ENCODE results near the gene MOCS1.

The MOCS1 gene

DNA sequence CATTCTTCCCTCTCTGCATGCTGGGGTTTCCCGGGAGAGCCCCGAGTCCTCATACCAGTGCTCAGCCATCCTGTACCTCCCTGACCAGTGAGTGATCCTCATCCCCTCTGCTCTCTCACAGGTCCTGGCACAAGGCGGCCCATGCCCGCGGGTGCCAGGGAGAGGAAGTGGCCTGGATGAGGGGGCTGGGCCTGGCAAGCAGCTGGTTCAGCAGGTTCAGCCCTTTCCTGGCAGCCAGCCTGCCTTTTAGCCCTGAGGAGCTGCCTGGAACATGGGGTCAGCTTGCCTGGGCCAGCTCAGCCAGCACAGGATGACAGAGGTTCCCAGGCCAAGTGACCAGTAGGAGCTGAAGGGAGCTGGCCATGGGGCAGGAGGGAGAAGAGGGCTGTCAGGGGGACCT is 10.9 kb downstream of the MOCS1 start:
- no peak for FAIRE-seq

DNA sequence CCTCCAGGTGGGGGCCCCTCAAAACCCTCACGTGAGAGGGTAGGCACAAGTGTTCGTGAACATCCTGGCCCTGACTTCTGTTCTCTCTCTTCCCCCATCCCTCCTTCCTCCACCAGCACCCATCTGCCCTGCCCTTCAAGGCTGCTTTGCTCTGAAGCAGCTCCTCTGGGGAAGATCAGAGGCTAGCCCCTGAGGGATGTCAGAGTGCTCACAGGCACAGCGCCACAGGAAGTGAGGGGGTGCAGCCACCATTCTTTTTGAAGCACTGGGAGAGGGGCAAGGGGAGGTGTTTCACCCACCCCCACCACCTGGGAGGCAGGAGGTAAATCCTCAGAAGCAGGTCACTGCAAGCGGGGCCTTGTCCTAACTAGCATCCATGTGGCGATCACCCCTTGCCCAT is 11.4 kb downstream of the MOCS1 start:
- no peak for FAIRE-seq

DNA sequence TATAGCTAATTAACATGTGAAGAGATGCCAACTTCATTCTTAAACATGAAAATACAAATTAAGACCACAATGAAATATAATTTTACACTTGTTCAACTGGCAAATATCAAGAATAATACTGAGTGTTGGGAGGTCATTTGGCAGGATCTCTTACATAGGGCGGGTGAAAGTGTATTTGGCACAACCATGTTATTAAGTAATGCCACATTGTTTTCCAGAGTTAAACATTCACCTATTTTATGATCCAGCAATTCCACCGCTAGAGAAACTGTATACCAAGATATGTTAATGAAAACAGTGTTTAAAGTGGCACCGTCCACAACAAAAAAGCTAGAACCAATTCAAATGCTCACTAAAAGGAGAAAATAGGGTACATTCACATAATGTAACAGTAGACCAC is 14.1 kb downstream of the MOCS1 start:
- no peak for FAIRE-seq

DNA sequence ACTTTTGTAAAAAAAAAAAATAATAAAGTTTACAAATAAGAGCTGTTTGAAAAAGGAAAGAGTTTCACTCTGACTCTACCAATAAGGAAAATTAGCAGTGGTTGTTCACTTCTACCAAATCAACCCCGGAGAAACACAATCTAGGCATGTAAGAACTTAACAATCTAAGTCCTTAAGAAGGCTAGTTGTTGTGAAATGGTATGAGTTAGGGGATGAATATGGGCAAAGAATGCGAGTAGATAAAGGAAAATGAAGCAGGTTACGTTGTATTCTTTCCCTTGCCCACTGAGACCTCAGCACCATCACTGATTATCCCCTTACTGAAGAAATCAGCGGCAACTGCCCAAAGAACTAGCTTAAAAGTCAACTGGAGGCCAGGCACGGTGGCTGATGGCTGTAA is 15.4 kb downstream of the MOCS1 start:
- no peak for FAIRE-seq

DNA sequence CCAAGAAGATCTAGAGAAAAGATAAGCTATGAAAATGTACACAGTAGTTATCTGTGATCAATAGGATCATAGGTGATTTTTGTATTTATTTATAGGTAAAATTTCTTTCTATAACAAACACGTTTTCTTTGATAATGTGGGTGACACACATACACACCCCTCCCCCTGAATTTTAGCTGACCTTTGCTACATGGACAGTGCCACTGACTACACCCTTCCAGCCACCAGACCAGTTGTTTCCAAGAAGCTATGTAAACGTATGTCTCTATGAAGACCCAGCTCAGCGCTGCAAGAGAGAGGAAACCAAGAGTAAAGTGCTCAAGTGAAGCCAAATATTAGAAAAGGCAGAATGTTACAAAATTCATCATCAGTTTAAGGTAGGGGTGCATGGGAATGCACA is 16.3 kb downstream of the MOCS1 start:
- FAIRE-seq: no peak

DNA sequence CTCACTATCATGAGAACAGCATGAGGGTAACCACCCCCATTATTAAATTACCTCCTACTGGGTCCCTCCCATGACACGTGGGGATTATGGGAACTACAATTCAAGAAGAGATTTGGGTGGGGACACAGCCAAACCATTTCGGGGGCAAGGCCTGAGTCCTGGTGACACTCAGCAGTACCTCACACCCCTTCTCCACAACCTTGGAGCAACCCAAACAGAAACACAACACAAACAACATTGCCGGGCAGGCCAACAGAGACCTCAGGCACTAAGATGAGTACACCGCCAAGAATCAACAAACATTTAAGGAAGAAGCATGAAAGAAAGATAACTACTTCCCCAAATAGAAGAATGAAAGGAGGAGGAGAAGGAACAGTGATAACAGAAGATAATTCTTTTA is 16.9 kb downstream of the MOCS1 start:
- no peak for FAIRE-seq

DNA sequence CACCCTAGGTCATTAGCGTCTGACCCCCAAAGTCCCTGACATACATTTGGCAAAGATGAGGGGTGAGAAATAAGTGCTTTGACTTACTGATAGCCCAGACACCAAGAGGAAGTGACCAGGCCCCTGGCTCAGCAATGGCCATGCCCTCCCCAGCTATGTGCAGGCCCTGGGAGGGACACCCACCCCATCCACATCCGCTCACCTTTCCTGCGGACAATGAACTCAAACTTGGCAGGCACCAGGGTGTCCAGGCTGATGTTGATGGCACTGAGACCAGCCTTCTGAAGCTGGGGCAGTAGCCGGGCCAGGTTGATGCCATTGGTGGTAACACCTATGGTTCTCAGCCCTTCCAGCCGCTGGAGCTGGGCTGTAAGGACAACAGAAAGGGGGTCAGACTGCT is 18.4 kb downstream of the MOCS1 start:
- FAIRE-seq: no peak

DNA sequence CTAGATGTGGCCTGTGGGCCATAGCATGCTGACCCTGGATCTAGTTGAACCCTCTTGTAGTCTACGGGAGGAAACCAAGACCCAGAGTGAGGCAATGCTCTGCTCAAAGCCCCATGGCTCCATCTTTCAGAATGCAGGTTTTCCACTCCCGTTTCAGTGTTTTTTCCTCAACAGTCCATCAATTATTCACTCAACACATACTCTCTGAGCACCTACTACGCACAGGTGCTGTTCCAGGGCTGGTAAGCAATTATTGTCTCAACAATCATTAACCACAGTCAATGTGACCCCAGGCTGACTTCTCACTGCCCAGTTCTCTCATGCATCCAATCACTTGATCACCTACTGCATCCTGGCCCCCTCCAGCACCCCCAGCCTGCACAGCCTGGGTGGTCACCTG is 20.0 kb downstream of the MOCS1 start:
- no peak for FAIRE-seq

DNA sequence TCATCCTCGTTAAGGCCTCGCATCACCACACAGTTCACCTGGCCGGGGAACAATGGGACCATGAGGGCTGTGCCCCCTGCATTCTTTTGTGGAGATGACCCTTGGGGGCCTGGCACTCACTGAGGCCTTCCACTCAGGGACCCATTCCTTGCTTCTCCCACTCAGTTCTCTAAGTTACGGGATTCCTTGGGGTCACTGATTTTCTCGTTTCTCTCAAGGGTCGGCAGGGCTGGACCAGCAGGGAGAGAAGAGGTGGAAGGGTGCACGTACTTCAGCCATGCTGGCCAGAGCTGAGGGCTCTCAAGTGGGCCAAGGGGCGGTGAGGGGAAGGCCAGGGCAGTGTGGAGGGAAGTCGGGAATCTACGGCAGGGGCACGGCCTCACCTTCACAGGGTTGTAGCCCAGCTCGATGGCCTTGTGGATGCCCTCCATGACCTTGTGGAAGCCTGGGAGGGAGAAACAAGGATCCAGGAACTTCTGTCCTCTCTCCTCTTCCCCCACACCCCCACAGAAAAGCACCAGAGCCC is 20.8 kb downstream of the MOCS1 start:
- FAIRE-seq: no peak

DNA sequence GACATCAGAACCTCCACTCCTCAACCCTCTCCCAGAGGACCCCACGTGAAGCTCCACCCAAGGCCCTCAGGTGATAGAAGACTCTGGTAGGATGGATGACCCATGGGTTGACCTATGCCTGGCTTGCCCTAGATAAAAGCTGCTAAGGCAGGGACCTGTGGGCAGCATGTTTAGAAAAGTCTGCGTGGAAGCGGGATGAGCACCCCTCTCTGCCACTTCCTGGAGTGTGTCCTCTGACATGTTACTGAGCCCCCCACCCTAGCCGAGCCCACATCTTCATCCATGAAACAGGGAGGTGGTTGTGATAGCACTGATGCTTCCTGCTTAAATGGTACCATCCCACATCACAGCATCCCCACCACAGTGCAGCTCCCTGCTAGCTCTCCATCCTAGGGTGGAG is 21.8 kb downstream of the MOCS1 start:
- FAIRE-seq: no peak

DNA sequence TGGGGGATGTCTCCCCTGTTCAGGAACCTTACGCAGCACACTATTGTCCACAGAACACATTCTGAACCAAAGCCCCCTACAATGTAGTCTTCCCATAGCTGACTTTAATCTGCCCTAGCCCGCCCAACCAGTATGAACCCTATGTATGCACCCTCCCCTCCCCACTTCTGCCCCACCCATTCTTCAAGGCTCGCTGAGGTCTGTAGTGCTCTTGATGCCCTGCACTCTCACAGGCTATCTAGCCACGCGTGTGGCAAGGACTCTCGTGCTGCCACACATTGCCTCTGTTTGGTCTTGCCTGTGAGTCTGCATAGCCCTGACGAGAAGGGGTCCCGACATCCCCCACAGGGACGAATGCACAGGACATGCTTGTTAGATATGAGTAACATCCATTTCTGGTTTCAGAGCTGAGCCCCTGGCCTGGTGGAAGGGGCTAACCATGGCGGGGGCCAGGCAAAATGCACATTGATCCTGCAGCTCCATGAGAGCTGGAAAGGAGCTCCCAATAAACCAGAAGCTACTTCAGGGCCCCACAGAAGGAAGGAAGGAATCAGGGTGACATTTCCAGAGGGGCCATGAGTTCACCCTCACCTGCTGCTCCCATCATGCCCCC is 22.6 kb downstream of the MOCS1 start:
- no peak for FAIRE-seq

DNA sequence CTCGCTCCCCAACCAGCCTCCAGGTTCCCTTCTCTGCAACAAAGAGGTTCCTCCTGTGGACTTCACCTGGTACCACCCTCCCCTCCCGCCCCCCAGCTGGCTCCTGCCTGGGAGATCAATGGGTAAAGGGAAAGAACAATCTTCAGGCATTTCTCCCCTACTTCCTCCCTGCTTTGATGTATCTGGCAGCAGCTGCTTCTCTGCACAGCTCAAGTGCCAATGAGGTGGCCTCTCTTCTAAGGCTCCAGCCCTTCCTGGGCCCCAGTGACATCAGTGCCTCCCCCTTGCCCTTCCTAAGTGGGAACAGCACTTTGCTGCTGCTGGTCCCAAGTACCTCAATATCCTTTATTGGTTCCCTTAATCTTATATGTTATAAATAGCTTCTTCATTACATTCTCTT is 23.5 kb downstream of the MOCS1 start:
- no peak for FAIRE-seq

DNA sequence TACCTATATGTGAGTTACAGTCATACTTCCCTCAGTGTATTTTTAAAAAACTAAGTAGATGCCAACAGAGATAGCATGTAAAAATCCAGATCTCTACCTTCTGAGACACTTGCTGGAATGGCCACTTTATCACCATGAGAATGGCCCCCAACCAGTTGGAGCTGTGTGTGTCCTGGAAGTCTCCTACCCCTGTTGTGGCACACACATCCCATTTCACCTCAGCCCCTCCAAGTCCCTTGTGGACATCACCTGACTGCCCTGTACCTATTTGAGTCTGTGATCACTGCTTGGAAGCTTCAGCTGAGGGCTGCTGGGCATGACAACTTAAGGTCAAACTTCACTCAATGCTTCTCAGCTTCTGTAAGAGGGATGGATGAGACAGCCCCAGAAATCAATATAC is 24.1 kb downstream of the MOCS1 start:
- no peak for FAIRE-seq

DNA sequence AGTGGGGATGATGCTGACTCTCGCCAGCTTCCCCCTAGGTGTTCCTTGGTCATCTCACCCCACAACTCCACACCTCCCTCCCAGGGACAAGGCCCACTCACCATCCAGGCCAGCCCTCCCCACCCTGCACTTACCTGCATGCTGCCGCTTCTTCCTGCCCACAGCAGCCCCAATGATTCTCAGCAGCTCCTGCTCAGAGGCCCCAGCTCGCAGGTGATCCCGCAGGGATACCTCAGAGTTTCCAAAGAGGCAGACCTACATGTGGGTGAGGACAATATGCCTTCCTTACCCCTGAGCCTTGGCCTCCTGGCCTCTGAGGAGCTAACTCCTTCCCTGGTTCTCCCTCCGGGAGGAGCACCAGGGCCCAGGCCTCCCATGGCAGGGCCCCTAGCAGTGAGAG is 24.6 kb downstream of the MOCS1 start:
- FAIRE-seq: no peak

DNA sequence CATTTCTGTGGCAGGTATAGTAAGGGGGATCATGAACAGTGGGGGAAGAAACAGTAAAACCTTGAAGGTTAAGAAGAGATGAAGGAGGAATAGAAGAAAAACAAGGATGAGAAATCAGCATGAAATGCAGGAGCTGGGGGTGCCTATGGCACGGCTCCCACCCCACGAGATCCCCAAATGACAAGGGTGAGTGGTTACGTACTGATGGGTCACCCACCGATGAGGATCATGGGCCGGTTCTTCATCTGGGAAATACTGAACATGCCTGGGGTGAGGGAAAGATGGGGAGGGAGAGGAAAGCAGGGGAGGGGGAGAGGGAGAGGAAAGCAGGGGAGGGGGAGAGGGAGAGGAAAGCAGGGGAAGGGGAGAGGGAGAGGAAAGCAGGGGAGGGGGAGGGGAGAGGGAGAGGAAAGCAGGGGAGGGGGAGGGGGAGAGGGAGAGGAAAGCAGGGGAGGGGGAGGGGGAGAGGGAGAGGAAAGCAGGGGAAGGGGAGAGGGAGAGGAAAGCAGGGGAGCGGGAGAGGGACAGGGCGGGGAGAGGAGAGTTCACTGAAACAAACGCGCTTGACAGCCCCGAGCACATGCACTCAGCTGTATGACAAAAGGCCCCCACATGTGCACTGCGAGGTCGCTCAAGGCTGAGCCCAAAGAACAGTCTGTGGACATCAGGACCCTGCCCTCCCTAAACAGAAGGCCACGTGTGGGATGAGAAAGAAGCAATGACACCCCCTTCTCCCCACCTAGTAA is 25.3 kb downstream of the MOCS1 start:
- no peak for FAIRE-seq

DNA sequence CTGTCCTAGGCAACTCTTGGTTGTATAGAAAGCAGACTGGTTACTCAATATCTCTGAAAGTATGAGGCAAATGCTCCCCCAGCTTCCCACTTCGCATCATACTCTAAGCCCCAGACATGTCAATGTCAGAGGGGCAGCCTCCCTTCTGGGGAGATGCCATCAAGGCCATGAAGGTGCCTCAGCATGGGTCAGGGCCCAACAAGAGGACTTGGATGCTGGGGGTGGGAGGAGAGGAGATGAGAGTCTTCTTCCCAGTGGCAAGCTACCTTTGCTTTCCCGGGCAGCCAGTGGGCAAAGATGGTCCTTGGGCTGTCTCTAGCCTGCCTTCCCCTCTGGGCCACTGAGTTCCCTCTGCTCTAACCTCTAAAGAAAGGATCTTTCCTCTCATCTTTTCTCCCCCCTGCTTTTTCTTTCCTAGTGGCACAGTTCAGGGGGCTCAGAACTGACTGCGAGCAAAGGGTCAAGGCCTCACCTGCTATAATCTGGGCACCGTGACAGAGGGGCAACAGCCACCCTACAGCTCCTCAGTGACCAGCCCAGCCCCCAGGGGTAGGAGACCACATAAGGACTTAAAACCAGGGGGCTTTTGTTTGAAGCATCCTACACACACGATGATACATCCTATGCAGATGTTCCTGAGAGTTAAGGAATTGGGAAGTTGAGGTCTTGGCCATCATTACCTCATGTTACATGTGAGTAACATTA is 26.2 kb downstream of the MOCS1 start:
- no peak for FAIRE-seq

DNA sequence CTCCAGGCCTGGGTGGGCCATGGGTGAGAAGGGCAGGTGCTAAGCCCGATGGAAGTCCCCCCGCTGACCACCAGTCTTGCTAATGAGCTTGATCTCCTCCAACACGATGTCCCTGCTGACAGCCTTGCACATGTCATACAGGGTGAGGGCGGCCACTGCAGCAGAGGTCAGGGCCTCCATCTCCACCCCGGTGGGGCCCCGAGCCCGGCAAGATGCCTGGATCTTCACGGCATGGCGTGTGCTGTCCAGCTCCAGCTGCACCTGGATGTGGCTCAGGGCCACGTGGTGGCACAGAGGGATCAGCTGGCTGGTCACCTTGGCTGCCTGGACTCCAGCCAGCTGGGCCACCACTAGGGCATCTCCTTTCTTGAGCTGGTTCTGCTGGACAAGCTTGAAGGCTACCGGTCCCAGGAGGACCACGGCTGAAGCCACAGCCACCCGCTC is 27.9 kb downstream of the MOCS1 start:
- FAIRE-seq: no peak

DNA sequence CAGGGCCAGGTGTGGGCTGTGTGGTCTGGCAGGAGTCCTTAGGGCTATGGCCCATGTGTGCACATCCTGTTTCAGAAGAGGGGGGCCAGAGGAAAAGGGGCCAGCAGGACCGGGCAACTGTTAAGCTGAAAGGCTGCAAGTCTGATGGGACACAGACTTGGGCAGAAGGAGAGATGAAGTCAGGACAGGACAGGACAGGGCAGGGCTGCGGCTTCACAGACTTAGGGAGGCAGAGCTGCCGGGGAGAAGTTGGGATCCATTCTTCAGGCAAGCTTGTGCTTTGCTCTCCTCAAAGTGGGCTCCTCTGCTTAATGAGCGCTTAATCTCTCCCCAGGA is 28.7 kb downstream of the MOCS1 start:
- FAIRE-seq: no peak

DNA sequence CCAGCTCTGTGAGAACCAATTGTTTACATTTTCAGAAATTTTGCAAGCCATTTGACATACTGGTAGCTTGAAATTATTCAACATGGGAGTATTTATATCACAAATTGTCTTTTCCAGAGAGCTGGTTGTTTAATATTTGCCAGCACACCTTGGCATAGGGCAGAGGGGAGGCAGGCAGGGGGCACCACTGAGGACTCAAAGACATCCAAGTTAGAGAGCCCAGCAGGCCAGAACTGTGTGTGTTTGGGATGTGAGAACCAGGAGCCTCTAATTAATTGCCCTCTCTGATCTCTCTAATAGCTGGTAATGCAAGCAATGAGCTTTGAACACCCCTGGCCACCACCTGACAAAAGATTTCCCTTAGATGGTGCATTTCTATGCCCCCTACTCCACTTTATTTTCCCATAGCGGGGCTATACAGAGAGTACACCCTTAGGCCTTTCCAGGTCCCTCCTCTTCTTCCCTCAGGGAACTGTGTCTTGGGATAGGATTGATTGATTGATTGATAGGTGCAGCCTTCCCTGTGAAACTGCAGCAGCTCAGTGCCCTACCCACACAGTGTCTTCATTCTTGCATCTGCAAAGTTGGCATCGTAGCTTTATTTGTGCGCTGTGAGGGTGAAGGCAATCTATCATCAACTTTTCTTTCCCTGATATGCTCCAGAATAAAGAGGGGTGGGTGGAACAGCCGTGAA is 29.2 kb downstream of the MOCS1 start:
- FAIRE-seq: no peak

DNA sequence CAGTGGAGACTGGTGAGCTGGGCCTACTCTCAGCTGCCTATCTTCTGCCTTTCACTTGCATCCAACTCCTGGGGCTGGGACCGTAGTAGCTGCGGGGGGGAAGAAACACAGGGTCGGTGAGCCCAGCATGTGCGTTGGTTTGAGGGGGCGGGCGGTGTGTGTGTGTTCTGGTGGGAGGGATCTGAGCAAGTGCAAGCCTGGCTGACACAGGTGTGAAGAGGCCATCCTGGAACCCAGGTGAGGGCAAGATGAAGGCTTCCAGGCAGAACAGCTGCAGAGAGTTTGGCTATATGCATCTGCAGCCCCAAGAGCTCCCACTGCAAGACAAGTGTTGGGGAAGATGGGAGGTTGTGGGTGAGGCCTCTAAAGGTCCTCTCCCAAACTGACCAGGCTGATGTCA is 30.6 kb downstream of the MOCS1 start:
- FAIRE-seq: no peak

DNA sequence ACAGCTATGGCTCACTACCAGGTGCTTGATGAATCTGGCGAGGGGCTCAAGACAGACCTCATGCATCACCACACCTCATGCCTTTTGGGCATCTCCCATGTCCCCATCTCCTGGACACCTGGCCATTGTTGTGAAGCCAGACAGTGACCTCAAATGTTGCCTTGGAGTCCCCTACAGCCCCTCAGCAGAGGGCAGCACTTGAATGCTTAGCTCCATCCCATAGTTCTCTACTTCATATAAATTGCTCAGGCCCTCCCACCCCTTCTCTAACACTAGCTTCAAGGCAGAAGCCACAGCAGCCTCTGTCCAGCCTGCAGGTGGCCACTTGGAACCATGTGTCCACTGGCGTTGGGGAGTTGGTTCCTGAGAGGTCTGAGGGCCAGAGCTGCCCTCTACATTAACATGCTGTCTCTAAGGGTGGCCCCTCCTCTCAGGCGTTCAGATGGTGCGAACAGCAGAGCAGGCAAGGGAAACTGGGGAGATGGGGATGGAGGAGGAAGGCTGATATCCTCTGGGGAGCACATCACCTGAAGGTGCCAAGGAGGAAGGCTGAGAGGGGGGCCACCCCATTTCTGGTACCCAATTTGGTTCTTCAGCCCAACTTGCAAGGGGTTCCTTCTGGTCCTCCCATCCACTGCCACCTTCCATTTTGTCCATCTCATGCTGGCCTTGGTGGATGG is 31.3 kb downstream of the MOCS1 start:
- no peak for FAIRE-seq

DNA sequence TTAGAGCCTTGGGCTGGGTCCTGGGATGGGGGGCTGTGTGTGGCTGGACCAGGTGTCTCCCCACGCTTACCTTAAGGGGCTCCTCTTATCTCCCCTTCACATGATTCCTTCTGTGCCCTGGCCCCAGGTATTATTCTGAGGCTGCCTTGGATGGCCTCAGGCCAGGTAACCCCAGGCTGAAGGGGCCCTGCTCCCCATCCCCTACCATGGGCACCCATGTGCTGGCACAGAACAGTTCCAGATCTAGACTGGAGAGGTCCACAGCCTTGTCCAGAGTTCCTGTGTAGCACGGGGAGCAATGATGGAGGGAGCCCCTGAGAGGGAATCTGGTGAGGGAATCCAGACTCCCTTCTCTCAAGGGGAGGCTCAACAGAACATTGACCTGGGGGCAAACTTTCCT is 32.1 kb downstream of the MOCS1 start:
- FAIRE-seq: no peak

DNA sequence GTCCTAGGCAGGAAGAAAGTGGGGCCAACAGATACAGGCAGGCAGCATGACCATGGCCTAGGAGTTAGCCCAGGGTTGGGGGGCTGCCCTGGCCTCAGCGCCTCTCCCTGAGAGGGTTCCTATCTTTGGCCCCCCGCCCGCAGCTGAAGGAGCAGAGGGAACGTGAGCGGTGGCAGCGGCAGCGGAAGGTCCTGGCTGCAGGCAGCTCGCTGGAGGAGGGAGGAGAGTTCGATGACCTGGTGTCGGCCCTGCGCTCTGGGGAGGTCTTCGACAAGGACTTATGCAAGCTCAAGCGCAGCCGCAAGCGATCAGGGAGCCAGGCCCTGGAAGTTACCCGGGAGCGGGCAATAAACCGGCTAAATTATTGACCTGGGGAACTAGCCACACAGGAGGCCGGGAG is 32.6 kb downstream of the MOCS1 start:
- no peak for FAIRE-seq

Measured in islet of Langerhans (tissue), 1 donor.